Upper lobe of left lung (tissue), 6 donors: ENCODE measurements around the gene MR1. TPM values are rescaled to one million over a fixed set of nuclear protein-coding genes. Genes with fewer than 3 reads are reported as not detected.

ENCODE experiments used
- ATAC-seq, 2 donors: fragments of 200-7000 bp; cut with Tn5 transposase; one replicate each; pipeline ENCODE4 v1.9.1; 2022; ENCODE audit warnings: mild to moderate bottlenecking in 2 of 2, moderate library complexity in 2 of 2; ENCODE audit not compliant: low FRiP score in 2 of 2
- DNase-seq, 2 donors: peaks; one replicate each; pipeline ENCODE4 v3.0.0-alpha.2; 2019 to 2020
- H3K27ac ChIP-seq, 4 donors: fragments of 200-600 bp; sonication (generic); one replicate each; pipeline ENCODE4 v1.5.1; 2016 to 2019
- H3K27me3 ChIP-seq, 4 donors: fragments of 200-600 bp; sonication (generic); one replicate each; pipeline ENCODE4 v1.5.1; 2017 to 2019
- H3K36me3 ChIP-seq, 4 donors: fragments of 200-600 bp; sonication (generic); one replicate each; pipeline ENCODE4 v1.5.1; 2016 to 2019
- H3K4me1 ChIP-seq, 4 donors: fragments of 200-600 bp; sonication (generic); one replicate each; pipeline ENCODE4 v1.5.1; 2018 to 2019
- H3K4me3 ChIP-seq, 4 donors: fragments of 200-600 bp; sonication (generic); one replicate each; pipeline ENCODE4 v1.5.1; 2017 to 2019; ENCODE audit warnings: mild to moderate bottlenecking in 2 of 4, moderate library complexity in 1 of 4
- H3K9me3 ChIP-seq, 4 donors: fragments of 200-600 bp; sonication (generic); one replicate each; pipeline ENCODE4 v1.5.1; 2018 to 2019
- EP300 ChIP-seq, 4 donors: sonication (generic); formaldehyde crosslinking; IDR thresholded peaks; one replicate each; pipeline ENCODE4 v1.5.1; 2017; ENCODE audit warnings: antibody characterized with exemption in 4 of 4, control low read depth in 2 of 4
- POLR2A ChIP-seq, 4 donors: fragments of 450-650 bp; IDR thresholded peaks; one replicate each; pipeline ENCODE4 v1.5.1; 2016 to 2017; ENCODE audit warnings: antibody characterized with exemption in 4 of 4, mild to moderate bottlenecking in 2 of 4
- POLR2AphosphoS5 ChIP-seq, 2 donors: sonication (generic); formaldehyde crosslinking; IDR thresholded peaks; one replicate each; pipeline ENCODE4 v1.5.1; 2017; ENCODE audit warnings: antibody characterized with exemption in 2 of 2
- WGBS, 2 donors: methylation state at CpG; one replicate each; pipeline ENCODE4 v1.1.5; 2017 to 2018; 5-methylcytosine and 5-hydroxymethylcytosine counted together
- total RNA-seq, 6 donors: library from RNA; depleted of rRNA in 4 of 6; stranded (reverse); fragments of >200 nt in 4 of 6; gene quantifications; one replicate each; pipeline versions ENCODE4 v1.1.0 to v1.2.1, GENCODE V29; 2016 to 2021
- TF ChIP-seq, protein P1 (sequence below), 6 experiments: fragments of 450-650 bp in 4 of 6; fragments of 200-600 bp in 2 of 6; sonication (generic) in 2 of 6; IDR thresholded peaks; one replicate each; pipeline ENCODE4 v1.5.1; 2016 to 2019; ENCODE audit warnings: antibody characterized with exemption in 6 of 6
- donor health status: DM: no; HTN: no; CAD: no; lungs with moderate emphysema.
- donor health status: DM: no; HTN: yes; CAD: no; lungs with severe emphysema.

MR1 gene
- total RNA-seq, 6 donors from 2014 or later, result 22.0 to 54.0 (median 26.9) TPM

DNA sequence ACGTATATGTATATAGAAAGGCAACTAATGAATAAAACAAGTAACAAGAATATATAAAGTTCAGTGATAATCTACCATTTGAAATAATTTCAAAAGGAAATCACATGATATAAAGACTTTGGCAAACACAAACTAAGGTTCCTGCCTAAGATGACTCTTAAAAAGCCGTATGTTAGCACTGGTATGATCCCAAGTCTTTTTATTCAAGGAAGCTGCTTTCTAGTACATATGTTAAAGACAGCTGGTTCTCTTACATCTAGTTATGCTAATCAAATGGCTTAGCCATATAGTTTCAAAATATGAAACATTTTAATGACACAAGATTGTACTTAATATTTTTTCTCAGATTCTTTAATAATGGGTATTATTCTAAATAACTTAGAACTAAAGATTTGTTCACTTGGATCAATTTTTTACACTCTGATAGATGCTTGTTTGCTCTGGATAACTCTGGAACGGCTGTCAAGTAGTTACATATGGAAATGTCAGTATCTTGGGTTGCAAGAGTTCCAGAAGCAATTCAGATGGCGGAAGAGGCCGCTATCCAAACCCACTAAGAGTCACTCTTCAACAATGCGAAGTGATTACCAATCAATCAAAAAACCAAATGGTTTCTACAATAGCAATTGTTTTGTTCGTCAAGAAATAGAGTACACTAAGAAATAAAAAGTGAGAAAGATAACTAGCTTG, 32.5 kb upstream of the MR1 start:
- no peak for ATAC-seq
- WGBS, 2 donors, result 92 to 93% methylated on average over 7 of the region's 7 CpGs
- Histone ChIP-seq H3K4me1 (no peaks in the 10 kb centered on the region), H3K27ac (no peak overlapping the region), H3K9me3 (no peaks in the 10 kb centered on the region), H3K36me3 (peaks cover 12 to 42% (median 19%) of the 10 kb centered on the region in 4 donors), H3K4me3 (no peak overlapping the region), H3K27me3 (no peaks in the 10 kb centered on the region)
- TF ChIP-seq, protein P1, sequence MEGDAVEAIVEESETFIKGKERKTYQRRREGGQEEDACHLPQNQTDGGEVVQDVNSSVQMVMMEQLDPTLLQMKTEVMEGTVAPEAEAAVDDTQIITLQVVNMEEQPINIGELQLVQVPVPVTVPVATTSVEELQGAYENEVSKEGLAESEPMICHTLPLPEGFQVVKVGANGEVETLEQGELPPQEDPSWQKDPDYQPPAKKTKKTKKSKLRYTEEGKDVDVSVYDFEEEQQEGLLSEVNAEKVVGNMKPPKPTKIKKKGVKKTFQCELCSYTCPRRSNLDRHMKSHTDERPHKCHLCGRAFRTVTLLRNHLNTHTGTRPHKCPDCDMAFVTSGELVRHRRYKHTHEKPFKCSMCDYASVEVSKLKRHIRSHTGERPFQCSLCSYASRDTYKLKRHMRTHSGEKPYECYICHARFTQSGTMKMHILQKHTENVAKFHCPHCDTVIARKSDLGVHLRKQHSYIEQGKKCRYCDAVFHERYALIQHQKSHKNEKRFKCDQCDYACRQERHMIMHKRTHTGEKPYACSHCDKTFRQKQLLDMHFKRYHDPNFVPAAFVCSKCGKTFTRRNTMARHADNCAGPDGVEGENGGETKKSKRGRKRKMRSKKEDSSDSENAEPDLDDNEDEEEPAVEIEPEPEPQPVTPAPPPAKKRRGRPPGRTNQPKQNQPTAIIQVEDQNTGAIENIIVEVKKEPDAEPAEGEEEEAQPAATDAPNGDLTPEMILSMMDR (IDR thresholded peaks at IDR 0.05), result no peak
- no peak for TF ChIP-seq EP300 (IDR thresholded peaks at IDR 0.05)
- no peak for TF ChIP-seq POLR2AphosphoS5 (IDR thresholded peaks at IDR 0.05)
- TF ChIP-seq POLR2A (IDR thresholded peaks at IDR 0.05), result no peak
- no peak for DNase-seq

DNA sequence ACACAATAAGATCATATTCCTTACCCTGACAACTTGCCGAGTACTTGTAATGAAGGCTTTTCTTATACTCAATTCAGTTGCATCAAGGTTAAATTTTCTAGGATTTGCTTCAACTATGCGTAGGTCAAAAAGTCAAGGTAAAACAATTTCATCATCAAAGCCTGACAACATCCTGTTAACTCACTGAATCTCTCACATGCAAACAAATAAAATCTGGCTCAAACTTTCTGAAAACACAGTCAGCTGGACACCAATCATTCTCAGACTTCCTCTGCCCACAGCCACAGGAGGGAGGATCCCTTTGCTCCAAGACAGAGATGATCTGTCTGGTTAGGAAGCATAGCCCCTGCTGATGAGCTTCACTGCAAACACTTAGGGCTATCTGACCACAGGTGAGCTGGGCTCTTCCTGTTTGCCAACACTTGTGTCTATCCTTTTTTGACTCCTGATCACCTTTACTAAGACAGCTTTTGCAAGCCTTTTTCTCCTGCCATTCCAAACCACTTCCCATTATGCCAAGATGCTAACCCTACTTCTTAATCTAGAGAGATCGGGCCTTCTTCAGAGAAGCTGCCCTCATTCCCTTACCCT, 31.1 kb upstream of the MR1 start:
- Histone ChIP-seq H3K27me3 (no peaks in the 10 kb centered on the region), H3K4me3 (no peak overlapping the region), H3K4me1 (no peaks in the 10 kb centered on the region), H3K36me3 (peaks cover 12 to 40% (median 19%) of the 10 kb centered on the region in 4 donors), H3K27ac (no peak overlapping the region), H3K9me3 (no peaks in the 10 kb centered on the region)
- 95 to 98% methylated on average over 3 of the region's 3 CpGs for WGBS, 2 donors
- DNase-seq, result no peak
- ATAC-seq, result no peak
- TF ChIP-seq EP300 (IDR thresholded peaks at IDR 0.05) (no peak), POLR2AphosphoS5 (IDR thresholded peaks at IDR 0.05) (no peak), POLR2A (IDR thresholded peaks at IDR 0.05) (no peak)
- TF ChIP-seq, protein P1 (IDR thresholded peaks at IDR 0.05), result no peak

DNA sequence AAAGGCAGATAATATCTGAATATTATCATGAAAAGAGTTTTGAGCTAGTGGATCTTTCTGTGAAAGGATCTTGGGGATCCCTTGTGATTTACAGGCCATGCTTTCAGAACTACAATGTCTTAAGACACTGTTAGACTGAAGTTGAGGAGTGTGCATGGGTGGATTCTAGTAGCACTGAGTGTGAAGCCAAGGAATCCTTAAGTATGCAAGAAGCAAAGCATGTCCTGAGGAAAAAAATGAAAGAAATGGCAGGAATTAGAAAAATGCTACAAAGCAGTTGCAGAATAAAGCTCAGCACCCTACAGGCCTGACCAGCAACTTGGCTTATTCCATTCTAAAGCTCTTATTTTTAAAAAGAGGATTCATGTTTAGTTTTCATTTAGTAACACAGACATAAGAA, 23.0 kb upstream of the MR1 start:
- no peaks in the 10 kb centered on the region for H3K27me3 ChIP-seq
- H3K9me3 ChIP-seq, result no peaks in the 10 kb centered on the region
- DNase-seq (no peak), ATAC-seq (peak; percentile 25 to 43)
- no peaks in the 10 kb centered on the region for H3K36me3 ChIP-seq
- H3K27ac ChIP-seq, result peak overlapping the region in 3 of 4 donors; percentile 15 to 67 (median 59)
- peaks cover 40 to 59% (median 50%) of the 10 kb centered on the region in 4 donors for H3K4me1 ChIP-seq
- TF ChIP-seq, protein P1 (IDR thresholded peaks at IDR 0.05), result no peak
- TF ChIP-seq POLR2AphosphoS5 (IDR thresholded peaks at IDR 0.05) (no peak), POLR2A (IDR thresholded peaks at IDR 0.05) (no peak), EP300 (IDR thresholded peaks at IDR 0.05) (no peak)
- H3K4me3 ChIP-seq, result no peak overlapping the region

DNA sequence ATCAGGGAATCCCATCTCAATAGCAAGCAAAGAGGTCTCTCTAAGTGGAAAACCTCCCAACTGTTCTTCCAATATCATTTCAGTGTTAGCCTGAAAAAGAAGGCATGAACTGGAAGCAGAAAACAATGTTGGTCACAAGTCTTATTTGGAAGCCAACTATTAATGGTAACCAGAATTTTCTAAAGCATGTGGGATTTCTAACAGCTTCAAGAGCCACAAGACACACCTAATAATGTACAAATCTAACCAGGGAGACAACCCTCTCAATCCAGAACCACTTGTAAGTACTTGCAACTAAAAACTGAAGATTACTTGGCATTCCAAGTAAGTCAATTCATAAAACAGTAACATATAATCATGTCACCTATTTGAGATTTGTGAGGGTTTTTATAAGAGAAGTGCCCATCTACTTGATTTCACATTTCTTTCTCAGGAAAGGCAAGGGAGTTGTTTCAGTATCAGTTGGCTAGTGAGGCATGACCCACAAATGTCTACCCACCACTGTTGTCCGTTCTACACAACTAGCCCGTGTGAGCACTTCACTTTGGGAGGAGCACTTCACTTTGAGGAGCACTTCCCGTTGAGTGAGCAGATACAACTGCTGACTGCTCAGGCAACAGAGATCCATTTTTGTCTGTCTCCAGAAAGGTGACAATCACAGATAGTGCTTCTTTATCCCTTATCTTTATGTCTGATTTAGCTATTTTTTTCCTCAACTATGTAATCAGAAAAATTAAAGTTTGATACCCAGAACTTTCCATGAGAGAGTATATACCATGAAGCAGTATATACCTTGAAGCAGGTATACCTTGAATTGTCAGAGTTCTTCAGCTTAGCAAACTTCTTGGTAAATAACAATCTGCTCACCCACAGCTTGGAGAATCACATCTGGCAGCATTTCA, 22.2 kb upstream of the MR1 start:
- Histone ChIP-seq H3K9me3 (no peaks in the 10 kb centered on the region), H3K27ac (peak overlapping the region in 3 of 4 donors; percentile 50 to 67 (median 59)), H3K36me3 (no peaks in the 10 kb centered on the region), H3K4me3 (no peak overlapping the region), H3K4me1 (peaks cover 40 to 67% (median 55%) of the 10 kb centered on the region in 4 donors), H3K27me3 (no peaks in the 10 kb centered on the region)
- WGBS, 2 donors, result 59 to 63% methylated on average over 3 of the region's 3 CpGs
- TF ChIP-seq, protein P1 (IDR thresholded peaks at IDR 0.05), result no peak
- no peak for TF ChIP-seq EP300 (IDR thresholded peaks at IDR 0.05)
- TF ChIP-seq POLR2AphosphoS5 (IDR thresholded peaks at IDR 0.05), result no peak
- no peak for DNase-seq
- ATAC-seq, result no peak
